T-helper 2 cell (primary cell): ENCODE results near the gene CLK4.
A peak's percentile ranks its signal among the peaks of the same experiment; 100 is the strongest.

ENCODE experiments used
- DNase-seq, 5 experiments: peaks; one replicate each; pipeline versions ENCODE4 v3.0.0 to v3.0.0-alpha.2; 2012 to 2022

Gene CLK4

GRCh38 chr5:178637356-178638074, 10.7 kb upstream of the CLK4 start:
- no peak for DNase-seq

DNA sequence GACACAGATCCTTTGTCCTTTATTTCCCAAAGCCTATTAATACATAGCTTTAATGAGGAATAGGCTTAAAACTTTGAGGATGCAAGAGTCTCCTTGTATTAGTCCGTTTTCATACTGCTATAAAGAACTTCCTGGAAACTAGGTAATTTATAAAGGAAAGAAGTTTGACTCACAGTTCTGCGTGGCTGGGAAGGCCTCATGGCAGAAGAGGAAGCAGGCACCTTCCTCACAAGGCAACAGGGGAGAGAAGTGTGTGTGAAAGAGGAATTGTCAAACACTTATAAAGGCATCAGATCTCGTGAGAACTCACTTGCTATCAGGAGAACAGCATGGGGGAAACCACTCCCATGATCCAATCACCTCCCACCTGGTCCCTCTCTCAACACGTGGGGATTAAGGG, 5.4 kb upstream of the CLK4 start:
- DNase-seq: no peak

DNA sequence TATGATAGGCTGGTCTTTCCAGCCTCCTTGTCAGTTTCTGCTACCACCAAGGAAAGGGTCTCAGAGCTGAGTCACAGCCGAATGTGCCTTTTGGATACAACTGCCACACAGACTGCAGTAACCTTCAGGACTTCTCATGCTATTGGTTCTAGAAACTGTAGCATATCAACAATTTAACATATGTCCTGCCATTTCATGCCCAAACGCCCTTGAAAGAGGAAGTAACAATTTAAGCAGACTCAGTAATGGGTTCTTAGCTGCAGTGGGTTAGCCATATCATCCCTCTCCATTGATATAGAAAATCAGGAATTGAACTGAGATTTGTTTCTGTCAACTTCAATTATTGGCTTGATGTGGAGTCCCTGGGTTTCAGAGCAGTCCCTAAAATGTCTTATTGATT, 4.1 kb upstream of the CLK4 start:
- DNase-seq: no peak

- DNase-seq: no peak
These were observed 3.7 kb upstream of the CLK4 start for GRCh38 chr5:178630475-178630930.

GRCh38 chr5:178627259-178627598, 379 bp upstream of the CLK4 start:
- no peak for DNase-seq

DNA sequence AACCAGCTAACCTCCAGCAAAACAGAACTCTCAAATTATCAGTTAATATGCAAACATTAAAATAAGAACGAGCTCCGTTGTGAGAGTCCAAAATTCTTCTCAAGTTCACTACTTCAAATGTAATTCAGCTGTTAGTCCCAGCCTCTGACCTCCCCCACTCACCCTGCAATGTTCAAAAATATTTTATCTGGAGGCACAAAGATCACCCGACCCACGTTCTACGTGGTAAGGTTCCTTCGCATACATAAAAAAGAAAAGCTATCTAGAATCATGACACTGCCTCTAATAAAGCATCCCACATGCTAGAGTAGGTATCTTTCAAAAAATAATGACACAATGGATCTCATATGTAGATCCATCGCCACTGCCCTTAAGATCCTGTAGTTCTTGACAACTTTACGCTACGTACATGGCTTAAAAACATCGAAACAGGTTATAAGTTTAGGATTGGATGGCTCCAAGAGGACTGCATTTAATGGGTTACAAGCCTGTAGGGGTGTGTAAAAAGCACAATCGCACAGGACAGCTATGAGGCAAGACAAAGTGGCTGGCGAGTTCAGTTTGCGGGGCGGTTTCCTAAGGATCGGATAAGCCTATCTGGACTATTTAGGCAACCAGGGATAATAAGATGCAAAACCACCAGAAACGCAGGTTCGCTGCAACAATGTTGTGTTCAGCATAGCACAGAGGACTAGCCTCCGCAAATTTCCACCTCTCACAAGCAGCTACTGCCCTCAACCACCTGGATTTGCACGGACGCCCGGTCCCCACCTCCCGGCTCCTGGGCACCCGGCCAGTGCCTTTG, 969 bp downstream of the CLK4 start:
- peak in 1 of 5 experiments; percentile 61 for DNase-seq

- peak in 1 of 5 experiments; percentile 22 for DNase-seq
These were observed 2.0 kb downstream of the CLK4 start for GRCh38 chr5:178624631-178625546.

GRCh38 chr5:178622679-178623247, 4.1 kb downstream of the CLK4 start:
- no peak for DNase-seq

GRCh38 chr5:178619390-178619789, 7.5 kb downstream of the CLK4 start:
- DNase-seq: no peak

GRCh38 chr5:178612299-178612698, 14.6 kb downstream of the CLK4 start:
- no peak for DNase-seq

- no peak for DNase-seq
These were observed 20.6 kb downstream of the CLK4 start for GRCh38 chr5:178606269-178606668.

GRCh38 chr5:178605788-178606187, 21.1 kb downstream of the CLK4 start:
- DNase-seq: no peak

- no peak for DNase-seq
These were observed 24.1 kb downstream of the CLK4 start for GRCh38 chr5:178602752-178603151.

DNA sequence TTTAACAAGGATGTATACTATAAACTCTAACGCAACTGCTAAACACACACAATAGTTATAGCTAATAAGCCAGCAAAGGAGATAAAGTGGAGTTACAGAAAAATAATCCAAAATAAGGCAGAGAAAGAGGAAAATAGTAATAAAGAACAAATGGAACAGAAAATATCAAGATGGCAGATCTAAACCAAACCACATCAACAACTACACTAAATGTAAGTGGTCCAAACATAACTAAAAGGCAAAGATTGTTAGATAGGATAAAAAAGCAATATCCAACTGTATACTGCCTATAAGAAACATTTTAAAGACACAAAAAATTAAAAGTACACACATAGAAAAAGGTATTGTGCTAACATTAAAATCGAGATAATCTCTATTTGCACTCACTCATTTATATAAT, 31.1 kb downstream of the CLK4 start:
- no peak for DNase-seq

- DNase-seq: no peak
These were observed 31.7 kb downstream of the CLK4 start for GRCh38 chr5:178595150-178595549.

GRCh38 chr5:178590924-178591423, 35.9 kb downstream of the CLK4 start:
- no peak for DNase-seq

- peak in 2 of 5 experiments; percentile 13 to 38 for DNase-seq
These were observed 36.5 kb downstream of the CLK4 start, which contains the start of gene COL23A1 for GRCh38 chr5:178590141-178590923. Gene COL23A1 (minus strand): TSS chr5:178590393.

- DNase-seq: peak in 1 of 5 experiments; percentile 13
These were observed 37.4 kb downstream of the CLK4 start for GRCh38 chr5:178589180-178590140.

DNA sequence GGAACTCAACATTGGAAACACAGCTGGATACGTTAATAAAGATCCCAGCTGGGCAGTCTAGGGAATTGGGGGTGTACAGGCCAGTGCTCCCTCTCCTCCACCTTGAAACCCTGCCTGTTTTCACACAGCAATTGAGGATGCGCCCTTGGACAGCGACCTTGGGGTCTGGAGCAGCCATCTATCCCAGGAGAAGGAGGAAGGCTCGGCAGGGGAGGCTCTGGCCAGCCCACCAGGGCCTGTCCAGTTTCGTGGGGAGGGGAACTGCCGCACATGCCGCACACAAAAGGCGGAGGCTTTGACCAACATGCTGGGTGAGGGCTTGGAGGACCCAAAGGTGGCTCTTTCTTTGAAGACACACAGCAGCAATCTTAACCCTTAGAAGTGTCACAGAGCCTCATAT, 38.1 kb downstream of the CLK4 start:
- DNase-seq: no peak
